Cardiac fibroblast (primary cell): ENCODE measurements around the gene COG3.
"Not testable (repeated sequence)": the region's sequence is repeated elsewhere in the genome, so short reads cannot be mapped to it uniquely, and the experiment has no call there.

Source experiments
- DNase-seq, 2 donors: peaks; one replicate each; pipeline versions ENCODE4 v3.0.0 to v3.0.0-alpha.2; 2010; ENCODE audit warnings: low read depth in 2 of 2
- H3K4me3 ChIP-seq, 2 donors: replicated peaks in 1 of 2; 1 replicate in 1 of 2; 2 replicates in 1 of 2; pipeline ENCODE4 v1.5.1; 2011; ENCODE audit warnings: low read depth in 2 of 2, low read length in 2 of 2, mild to moderate bottlenecking in 2 of 2, moderate library complexity in 1 of 2
- CTCF ChIP-seq: IDR thresholded peaks from one replicate; pipeline ENCODE4 v1.5.1; 2011; ENCODE audit warnings: low read depth, mild to moderate bottlenecking, low read length, inconsistent platforms

Gene COG3

DNA sequence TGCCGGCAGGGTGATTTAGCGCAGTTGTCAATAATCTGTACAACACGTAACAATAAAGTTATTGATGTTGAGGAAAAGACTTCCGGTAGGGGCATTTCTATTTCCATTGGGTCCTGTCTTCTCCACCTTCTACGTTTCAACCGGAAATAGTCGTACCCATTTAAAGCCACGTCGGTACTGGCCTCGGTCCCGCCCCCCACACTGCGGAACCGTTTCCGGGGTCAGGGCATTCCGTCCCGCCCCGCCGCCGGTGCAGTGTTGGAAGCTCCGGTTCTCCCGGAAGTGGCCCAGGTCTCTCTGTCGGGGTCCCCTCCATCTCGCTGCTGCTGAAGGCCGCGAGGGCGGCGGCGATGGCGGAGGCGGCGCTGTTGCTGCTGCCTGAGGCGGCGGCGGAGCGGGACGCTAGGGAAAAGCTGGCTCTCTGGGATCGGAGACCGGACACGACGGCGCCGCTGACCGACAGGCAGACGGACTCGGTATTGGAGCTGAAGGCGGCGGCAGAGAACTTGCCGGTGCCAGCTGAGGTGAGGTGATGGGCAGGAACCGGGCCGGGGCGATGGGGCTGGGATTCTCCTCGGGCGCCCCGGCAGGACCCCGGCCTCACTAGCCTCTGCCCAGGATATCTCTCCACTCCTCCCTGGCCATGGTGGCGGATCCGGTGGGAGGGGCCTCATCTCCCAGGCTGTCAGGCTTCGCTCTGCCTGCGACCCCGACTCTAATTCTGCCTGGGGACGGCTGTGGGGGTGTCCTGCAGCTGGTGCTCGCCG is at the start of gene COG3:
TSS of gene COG3 (plus strand) at position 253 of the 767 bp plus-strand sequence. CDS start at position 351, 98 bp downstream.
- peak; percentile 98 for DNase-seq
- H3K4me3 ChIP-seq, result peak within 1 kb of the TSS; percentile 93 to 98
- no peak for TF ChIP-seq CTCF

DNA sequence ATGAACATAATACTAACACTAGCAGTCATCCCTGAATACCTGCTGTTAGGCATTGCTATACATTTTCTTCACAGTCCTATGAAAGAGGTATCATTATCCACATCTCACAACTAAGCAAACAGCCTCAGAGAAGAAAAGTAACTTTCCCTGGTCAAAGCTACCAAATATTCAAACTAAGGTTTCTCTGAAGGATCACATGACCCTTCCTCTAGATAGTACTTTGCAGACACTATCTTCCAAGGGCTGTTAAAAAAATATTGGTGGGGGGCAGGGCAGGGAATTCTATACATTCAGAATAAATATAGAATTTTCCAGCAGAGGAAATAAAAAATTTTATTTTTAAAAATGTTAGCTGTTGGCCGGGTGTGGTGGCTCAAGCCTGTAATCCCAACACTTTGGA is 49.6 kb upstream of the COG3 start:
- DNase-seq, result no peak
- no peak for TF ChIP-seq CTCF
- peak overlapping the region in 1 of 2 donors; percentile 44 for H3K4me3 ChIP-seq

DNA sequence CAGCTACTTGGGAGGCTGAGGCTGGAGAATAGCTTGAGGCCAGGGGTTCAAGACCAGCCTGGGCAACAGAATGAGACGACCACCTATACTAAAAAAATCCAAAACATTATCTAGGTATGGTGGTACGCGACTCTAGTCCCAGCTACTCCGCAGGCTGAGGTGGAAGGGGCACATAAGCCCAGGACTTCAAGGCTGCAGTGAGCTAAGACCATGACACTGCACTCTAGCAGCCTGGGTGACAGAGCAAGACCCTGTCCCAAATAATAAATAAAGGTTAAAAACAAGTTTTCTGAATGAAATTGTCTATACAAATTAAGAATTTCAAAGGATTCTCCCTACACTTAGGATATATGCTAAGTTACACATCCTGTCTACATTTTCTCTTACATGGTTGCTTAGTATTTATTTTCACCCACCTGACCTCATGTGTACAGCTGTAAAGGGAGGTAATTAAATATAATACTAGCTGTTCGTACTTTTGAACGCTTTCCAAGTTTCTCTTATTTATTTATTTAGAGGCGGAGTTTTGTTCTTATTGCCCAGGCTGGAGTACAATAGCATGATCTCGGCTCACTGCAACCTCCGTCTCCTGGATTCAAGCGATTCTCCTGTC is 48.1 kb upstream of the COG3 start:
- H3K4me3 ChIP-seq, result peak overlapping the region; percentile 77 to 82
- DNase-seq, result no peak
- no peak for TF ChIP-seq CTCF

DNA sequence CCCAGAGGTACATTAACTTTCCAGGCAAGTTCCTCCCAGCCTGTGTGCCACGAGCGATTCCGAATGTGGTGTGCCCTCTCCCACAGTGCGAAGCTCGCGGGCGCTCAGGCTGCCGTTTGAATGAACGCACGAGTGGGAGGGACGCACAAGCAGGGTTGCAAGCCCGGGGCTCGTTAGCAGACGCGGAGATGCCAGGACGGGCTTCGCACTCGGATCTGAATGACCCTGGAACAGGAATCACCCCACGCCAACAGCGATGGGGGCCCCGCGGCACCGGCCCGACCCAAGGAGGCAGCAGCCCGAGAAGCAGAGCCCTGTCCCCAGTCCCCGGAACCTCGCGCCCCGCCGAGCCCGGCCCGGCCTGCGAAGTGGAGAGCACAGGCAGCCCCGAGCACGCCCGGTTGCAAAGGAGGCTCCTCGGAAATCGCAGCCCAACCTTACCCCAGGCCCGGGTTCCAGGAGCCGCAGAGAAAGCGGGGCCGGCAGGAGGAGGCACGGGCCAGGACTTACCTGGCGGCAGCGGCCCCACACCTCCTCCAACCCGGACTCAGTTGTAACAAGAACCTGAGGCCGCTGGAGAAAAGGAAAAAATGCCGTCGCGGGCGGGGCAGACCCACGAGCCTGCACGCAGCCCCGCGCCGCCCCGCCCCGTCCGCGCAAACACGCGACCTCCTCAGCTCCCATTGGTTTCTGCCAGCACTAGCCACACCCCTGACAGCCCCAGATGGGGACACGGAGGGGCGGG is 46.8 kb upstream of the COG3 start, which contains the start of gene SLC25A30:
TSS of gene SLC25A30 (minus strand) at position 584 of the 745 bp plus-strand sequence. CDS start 6,948 bp downstream, outside the sequence.
- peak; percentile 85 to 92 for DNase-seq
- H3K4me3 ChIP-seq, result peak within 1 kb of the TSS; percentile 77 to 82
- no peak for TF ChIP-seq CTCF

- not testable (repeated sequence) for H3K4me3 ChIP-seq
Measured at GRCh38 chr13:45419389-45419788, 45.4 kb upstream of the COG3 start.

GRCh38 chr13:45419945-45420344 is 44.8 kb upstream of the COG3 start:
- DNase-seq, result no peak
- TF ChIP-seq CTCF, result no peak
- H3K4me3 ChIP-seq, result no peak overlapping the region

More at GRCh38 chr13:45419389-45419788, 45.4 kb upstream of the COG3 start:
- DNase-seq, result not testable (repeated sequence)

- DNase-seq, result no peak
- TF ChIP-seq CTCF, result no peak
Measured at GRCh38 chr13:45422731-45423292, 41.9 kb upstream of the COG3 start.

GRCh38 chr13:45426056-45426841 is 38.5 kb upstream of the COG3 start:
- not testable (repeated sequence) for H3K4me3 ChIP-seq, DNase-seq

More at GRCh38 chr13:45422731-45423292, 41.9 kb upstream of the COG3 start:
- H3K4me3 ChIP-seq, result no peak overlapping the region
